A673 (cell line): ENCODE data around the gene FAM227B.

Source experiments
- EZH2 ChIP-seq: fragments of 200-600 bp; sonication (generic); IDR thresholded peaks from 2 replicates; pipeline ENCODE4 v1.6.1; 2017; ENCODE audit warnings: borderline replicate concordance, low read depth, mild to moderate bottlenecking, mixed read lengths, antibody characterized with exemption, low read length; ENCODE audit not compliant: poor library complexity, severe bottlenecking
- TF ChIP-seq, protein P1 (sequence below): fragments of 300-800, 200-600 bp; sonication (generic); conservative IDR thresholded peaks from 2 replicates; pipeline ENCODE4 v1.5.1; 2017; ENCODE audit warnings: low read depth, mild to moderate bottlenecking, antibody characterized with exemption, low read length, moderate library complexity, mixed read lengths

GRCh38 chr15:49436751-49437150, 183.9 kb downstream of the FAM227B start:
- TF ChIP-seq, protein P1, sequence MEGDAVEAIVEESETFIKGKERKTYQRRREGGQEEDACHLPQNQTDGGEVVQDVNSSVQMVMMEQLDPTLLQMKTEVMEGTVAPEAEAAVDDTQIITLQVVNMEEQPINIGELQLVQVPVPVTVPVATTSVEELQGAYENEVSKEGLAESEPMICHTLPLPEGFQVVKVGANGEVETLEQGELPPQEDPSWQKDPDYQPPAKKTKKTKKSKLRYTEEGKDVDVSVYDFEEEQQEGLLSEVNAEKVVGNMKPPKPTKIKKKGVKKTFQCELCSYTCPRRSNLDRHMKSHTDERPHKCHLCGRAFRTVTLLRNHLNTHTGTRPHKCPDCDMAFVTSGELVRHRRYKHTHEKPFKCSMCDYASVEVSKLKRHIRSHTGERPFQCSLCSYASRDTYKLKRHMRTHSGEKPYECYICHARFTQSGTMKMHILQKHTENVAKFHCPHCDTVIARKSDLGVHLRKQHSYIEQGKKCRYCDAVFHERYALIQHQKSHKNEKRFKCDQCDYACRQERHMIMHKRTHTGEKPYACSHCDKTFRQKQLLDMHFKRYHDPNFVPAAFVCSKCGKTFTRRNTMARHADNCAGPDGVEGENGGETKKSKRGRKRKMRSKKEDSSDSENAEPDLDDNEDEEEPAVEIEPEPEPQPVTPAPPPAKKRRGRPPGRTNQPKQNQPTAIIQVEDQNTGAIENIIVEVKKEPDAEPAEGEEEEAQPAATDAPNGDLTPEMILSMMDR, result no peak
- TF ChIP-seq EZH2, result no peak
